K562 (cell line): ENCODE results near the gene DUS1L. TPM values are rescaled to one million over a fixed set of nuclear protein-coding genes. Genes with fewer than 3 reads are reported as not detected.
A peak's percentile ranks its signal among the peaks of the same experiment; 100 is the strongest.

Experiments
- EGR1 ChIP-seq: fragments of 450-650 bp; conservative IDR thresholded peaks from 2 replicates; pipeline ENCODE4 v1.6.1; 2017; ENCODE audit warnings: mild to moderate bottlenecking
- FOXK1 ChIP-seq: sonication (generic); formaldehyde crosslinking; IDR thresholded peaks from 2 replicates; pipeline ENCODE4 v1.8.0; 2022; ENCODE audit warnings: missing genetic modification reagents, mild to moderate bottlenecking, borderline replicate concordance
- HCFC1 ChIP-seq: IDR thresholded peaks from 2 replicates; pipeline ENCODE4 v1.6.1; 2012; ENCODE audit warnings: low read depth, low read length, improper control_type of control experiment
- HDAC1 ChIP-seq, 2 experiments: fragments of 450-650 bp; IDR thresholded peaks; 2 replicates each; pipeline ENCODE4 v1.6.1; 2016 to 2017; ENCODE audit warnings: inconsistent platforms in 1 of 2, mild to moderate bottlenecking in 1 of 2, moderate library complexity in 1 of 2
- HDAC2 ChIP-seq: fragments of 450-650 bp; IDR thresholded peaks from 2 replicates; pipeline ENCODE4 v1.6.1; 2016; ENCODE audit warnings: mild to moderate bottlenecking
- KHSRP ChIP-seq: fragments of 450-650 bp; IDR thresholded peaks from 2 replicates; pipeline ENCODE4 v1.6.1; 2017
- NCOA2 ChIP-seq, 2 experiments: fragments of 450-650 bp; IDR thresholded peaks; 2 replicates each; pipeline ENCODE4 v1.6.1; 2018; ENCODE audit warnings: mild to moderate bottlenecking in 2 of 2, moderate library complexity in 1 of 2; ENCODE audit not compliant: partially characterized antibody in 2 of 2
- NR2C2 ChIP-seq, 2 experiments: fragments of 200-800 bp in 1 of 2; sonication (Bioruptor generic) in 1 of 2; sonication (generic) in 1 of 2; formaldehyde crosslinking in 1 of 2; IDR thresholded peaks; 2 replicates each; pipeline versions ENCODE4 v1.6.1 to v1.8.0; 2016 to 2022; ENCODE audit warnings: mild to moderate bottlenecking in 1 of 2, missing compliant biosample characterization in 1 of 2, missing genetic modification characterization in 1 of 2, missing genetic modification reagents in 1 of 2
- OTX1 ChIP-seq: fragments of 450-650 bp; formaldehyde crosslinking; IDR thresholded peaks from 2 replicates; pipeline ENCODE4 v1.4.0; 2022; ENCODE audit warnings: mild to moderate bottlenecking
- PHF8 ChIP-seq: fragments of 200-600 bp; sonication (generic); IDR thresholded peaks from 2 replicates; pipeline ENCODE4 v1.6.1; 2012; ENCODE audit warnings: mixed run types, mild to moderate bottlenecking, inconsistent platforms, low read length, moderate library complexity, borderline replicate concordance
- POLR2AphosphoS5 ChIP-seq: IDR thresholded peaks from 2 replicates; pipeline ENCODE4 v1.6.1; 2011; ENCODE audit warnings: mild to moderate bottlenecking, low read depth, low read length, moderate library complexity; ENCODE audit not compliant: control insufficient read depth, insufficient read depth
- SAFB ChIP-seq: fragments of 200-400 bp; formaldehyde crosslinking; IDR thresholded peaks from 2 replicates; pipeline ENCODE4 v1.6.1; 2017; ENCODE audit warnings: low read depth, low read length, borderline replicate concordance
- SAP30 ChIP-seq: fragments of 200-600 bp; sonication (generic); IDR thresholded peaks from 2 replicates; pipeline ENCODE4 v1.6.1; 2012; ENCODE audit warnings: borderline replicate concordance, low read depth, mild to moderate bottlenecking, moderate library complexity, low read length, control low read depth, inconsistent platforms; ENCODE audit not compliant: insufficient read depth, poor library complexity, severe bottlenecking
- SUPT5H ChIP-seq: fragments of 450-650 bp; IDR thresholded peaks from 2 replicates; pipeline ENCODE4 v1.6.1; 2016
- TAF1 ChIP-seq: IDR thresholded peaks from 2 replicates; pipeline ENCODE4 v1.6.1; 2011; ENCODE audit warnings: mild to moderate bottlenecking, low read length, moderate library complexity; ENCODE audit not compliant: insufficient read depth, control insufficient read depth, severe bottlenecking; ENCODE audit errors: extremely low read depth
- TBL1XR1 ChIP-seq, 2 experiments: IDR thresholded peaks; 2 replicates each; pipeline ENCODE4 v1.6.1; 2012; ENCODE audit warnings: improper control_type of control experiment in 2 of 2, low read length in 2 of 2, mild to moderate bottlenecking in 1 of 2
- ZNF12 ChIP-seq: sonication (generic); formaldehyde crosslinking; IDR thresholded peaks from 2 replicates; pipeline ENCODE4 v1.4.0; 2020; ENCODE audit warnings: mild to moderate bottlenecking, missing genetic modification reagents
- polyA plus RNA-seq, 8 experiments: library from polyadenylated mRNA; depleted of rRNA in 4 of 8; stranded (reverse) in 5 of 8; unstranded in 3 of 8; fragments of >200 nt; fragmentation: Nextera tagmentation in 2 of 8; fragmentation: Illumina TruSeq in 1 of 8; extraction: Ambion mirVana in 2 of 8; extraction: Trizol in 1 of 8; gene quantifications; 2 replicates each; pipeline versions ENCODE4 v1.2.1 to v1.2.3, GENCODE V29; 2011 to 2014; ENCODE audit warnings: inconsistent platforms in 1 of 8, missing spikeins in 1 of 8
- total RNA-seq, 7 experiments: library from RNA; depleted of rRNA in 6 of 7; stranded (reverse); fragments of >200 nt in 6 of 7; fragmentation: Illumina TruSeq in 2 of 7; extraction: Trizol in 2 of 7; gene quantifications; 2 replicates each; pipeline versions ENCODE4 v1.2.1 to v1.2.3, GENCODE V29; 2011 to 2021; ENCODE audit warnings: low replicate concordance in 1 of 7
- TF ChIP-seq, protein P1 (sequence below): IDR thresholded peaks from 2 replicates; pipeline ENCODE4 v1.6.1; 2011; ENCODE audit warnings: borderline replicate concordance, low read depth, mild to moderate bottlenecking, moderate library complexity, low read length; ENCODE audit not compliant: insufficient read depth, poor library complexity, severe bottlenecking
- TF ChIP-seq, protein P2 (sequence below): sonication (generic); formaldehyde crosslinking; IDR thresholded peaks from 2 replicates; pipeline ENCODE4 v1.9.0; 2022; ENCODE audit warnings: mild to moderate bottlenecking, missing genetic modification reagents
- TF ChIP-seq, protein P3 (sequence below): fragments of 450-650 bp; IDR thresholded peaks from one replicate; pipeline ENCODE4 v1.6.1; 2018; ENCODE audit warnings: mild to moderate bottlenecking, moderate library complexity; ENCODE audit not compliant: partially characterized antibody
- TF ChIP-seq, protein P4 (sequence below), 3 experiments: IDR thresholded peaks in 2 of 3; conservative IDR thresholded peaks in 1 of 3; 2 replicates each; pipeline ENCODE4 v1.5.1; 2011 to 2012; ENCODE audit warnings: low read length in 3 of 3, mild to moderate bottlenecking in 3 of 3, control low read depth in 2 of 3, improper control_type of control experiment in 1 of 3, inconsistent platforms in 1 of 3, low read depth in 1 of 3, mixed read lengths in 1 of 3, moderate library complexity in 1 of 3; ENCODE audit not compliant: insufficient read depth in 2 of 3

DUS1L gene
- total and polyA plus RNA-seq, 9 of the 15 experiments (the other 6 are each of a cell fraction or from before 2014, with no cell fraction given) = 7.8 to 210 (median 83.9) TPM

DNA sequence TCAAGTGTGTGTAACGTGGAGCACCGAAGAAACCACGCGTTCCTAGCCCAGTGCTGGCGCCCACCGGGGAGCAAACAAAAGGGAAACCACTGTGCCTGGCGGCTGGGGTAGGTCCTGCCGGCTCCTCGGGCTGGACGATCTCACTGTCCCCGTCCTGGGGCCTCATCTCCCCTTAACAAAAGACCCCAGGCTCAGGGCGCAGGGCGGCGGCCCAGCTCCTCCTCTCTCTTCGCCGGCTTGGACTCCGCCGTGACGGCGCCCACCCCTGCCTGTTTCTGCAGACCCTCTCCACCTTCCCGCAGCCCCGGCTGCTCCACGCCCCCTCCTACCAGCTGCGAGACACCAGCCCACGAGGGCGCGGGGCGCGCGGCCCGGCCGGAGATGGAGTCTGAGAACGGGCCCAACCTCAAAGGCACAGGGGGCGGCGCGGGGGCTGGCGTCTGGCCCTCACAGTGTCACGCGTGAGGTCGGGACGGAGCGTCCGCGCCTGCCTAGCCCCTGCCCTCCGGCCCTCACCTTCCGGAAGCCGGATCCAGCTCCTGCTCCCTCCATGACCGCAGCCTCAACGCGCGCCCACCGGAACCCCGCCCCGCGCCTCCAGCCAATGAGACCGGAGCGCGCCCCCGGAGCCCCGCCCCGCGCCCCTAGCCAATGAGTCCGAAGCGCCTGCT lies 43.2 kb downstream of the DUS1L start, which contains the start of gene CENPX (continued):
- TF ChIP-seq, protein P1, sequence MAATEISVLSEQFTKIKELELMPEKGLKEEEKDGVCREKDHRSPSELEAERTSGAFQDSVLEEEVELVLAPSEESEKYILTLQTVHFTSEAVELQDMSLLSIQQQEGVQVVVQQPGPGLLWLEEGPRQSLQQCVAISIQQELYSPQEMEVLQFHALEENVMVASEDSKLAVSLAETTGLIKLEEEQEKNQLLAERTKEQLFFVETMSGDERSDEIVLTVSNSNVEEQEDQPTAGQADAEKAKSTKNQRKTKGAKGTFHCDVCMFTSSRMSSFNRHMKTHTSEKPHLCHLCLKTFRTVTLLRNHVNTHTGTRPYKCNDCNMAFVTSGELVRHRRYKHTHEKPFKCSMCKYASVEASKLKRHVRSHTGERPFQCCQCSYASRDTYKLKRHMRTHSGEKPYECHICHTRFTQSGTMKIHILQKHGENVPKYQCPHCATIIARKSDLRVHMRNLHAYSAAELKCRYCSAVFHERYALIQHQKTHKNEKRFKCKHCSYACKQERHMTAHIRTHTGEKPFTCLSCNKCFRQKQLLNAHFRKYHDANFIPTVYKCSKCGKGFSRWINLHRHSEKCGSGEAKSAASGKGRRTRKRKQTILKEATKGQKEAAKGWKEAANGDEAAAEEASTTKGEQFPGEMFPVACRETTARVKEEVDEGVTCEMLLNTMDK = no peak
- TF ChIP-seq HDAC2 (no peak), PHF8 (peak; percentile 63; the same call in 1 of the 2 replicates), FOXK1 (CRISPR knock-in tag) (0 out of 2 replicates have a peak, but pooled peaks have one; percentile 21), SAFB (peak; percentile 74), HDAC1 (IDR thresholded peaks at IDR 0.05) (peak in 1 of 2 experiments; percentile 97; a peak in 2 of 4 replicates), NCOA2 (IDR thresholded peaks at IDR 0.05; ENCODE audit: partially characterized antibody in 2 of 2) (no peak), SUPT5H (peak; percentile 64), OTX1 (CRISPR knock-in tag) (no peak), HCFC1 (no peak), POLR2AphosphoS5 (no peak), NR2C2 (CRISPR knock-in tag; IDR thresholded peaks at IDR 0.05) (0 out of 2 replicates have a peak, but pooled peaks have one; percentile 39), NR2C2 (tag; IDR thresholded peaks at IDR 0.05) (no peak), SAP30 (peak; percentile 88), EGR1 (peak; percentile 12; the same call in 1 of the 2 replicates), TBL1XR1 (IDR thresholded peaks at IDR 0.05; ENCODE audit: low read length in 2 of 2) (no peak), TAF1 (peak; percentile 68), ZNF12 (CRISPR knock-in tag) (peak; percentile 32; the same call in 1 of the 2 replicates), KHSRP (no peak)
- TF ChIP-seq, protein P2, sequence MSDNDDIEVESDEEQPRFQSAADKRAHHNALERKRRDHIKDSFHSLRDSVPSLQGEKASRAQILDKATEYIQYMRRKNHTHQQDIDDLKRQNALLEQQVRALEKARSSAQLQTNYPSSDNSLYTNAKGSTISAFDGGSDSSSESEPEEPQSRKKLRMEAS = peak; percentile 66; the same call in 1 of the 2 replicates
- TF ChIP-seq, protein P3, sequence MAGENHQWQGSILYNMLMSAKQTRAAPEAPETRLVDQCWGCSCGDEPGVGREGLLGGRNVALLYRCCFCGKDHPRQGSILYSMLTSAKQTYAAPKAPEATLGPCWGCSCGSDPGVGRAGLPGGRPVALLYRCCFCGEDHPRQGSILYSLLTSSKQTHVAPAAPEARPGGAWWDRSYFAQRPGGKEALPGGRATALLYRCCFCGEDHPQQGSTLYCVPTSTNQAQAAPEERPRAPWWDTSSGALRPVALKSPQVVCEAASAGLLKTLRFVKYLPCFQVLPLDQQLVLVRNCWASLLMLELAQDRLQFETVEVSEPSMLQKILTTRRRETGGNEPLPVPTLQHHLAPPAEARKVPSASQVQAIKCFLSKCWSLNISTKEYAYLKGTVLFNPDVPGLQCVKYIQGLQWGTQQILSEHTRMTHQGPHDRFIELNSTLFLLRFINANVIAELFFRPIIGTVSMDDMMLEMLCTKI = no peak
- TF ChIP-seq, protein P4, sequence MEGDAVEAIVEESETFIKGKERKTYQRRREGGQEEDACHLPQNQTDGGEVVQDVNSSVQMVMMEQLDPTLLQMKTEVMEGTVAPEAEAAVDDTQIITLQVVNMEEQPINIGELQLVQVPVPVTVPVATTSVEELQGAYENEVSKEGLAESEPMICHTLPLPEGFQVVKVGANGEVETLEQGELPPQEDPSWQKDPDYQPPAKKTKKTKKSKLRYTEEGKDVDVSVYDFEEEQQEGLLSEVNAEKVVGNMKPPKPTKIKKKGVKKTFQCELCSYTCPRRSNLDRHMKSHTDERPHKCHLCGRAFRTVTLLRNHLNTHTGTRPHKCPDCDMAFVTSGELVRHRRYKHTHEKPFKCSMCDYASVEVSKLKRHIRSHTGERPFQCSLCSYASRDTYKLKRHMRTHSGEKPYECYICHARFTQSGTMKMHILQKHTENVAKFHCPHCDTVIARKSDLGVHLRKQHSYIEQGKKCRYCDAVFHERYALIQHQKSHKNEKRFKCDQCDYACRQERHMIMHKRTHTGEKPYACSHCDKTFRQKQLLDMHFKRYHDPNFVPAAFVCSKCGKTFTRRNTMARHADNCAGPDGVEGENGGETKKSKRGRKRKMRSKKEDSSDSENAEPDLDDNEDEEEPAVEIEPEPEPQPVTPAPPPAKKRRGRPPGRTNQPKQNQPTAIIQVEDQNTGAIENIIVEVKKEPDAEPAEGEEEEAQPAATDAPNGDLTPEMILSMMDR (IDR thresholded peaks at IDR 0.05 in 2 of 3, conservative IDR thresholded peaks at IDR 0.05 in 1 of 3; ENCODE audit: insufficient read depth in 2 of 3, low read depth in 1 of 3, low read length in 3 of 3) = peak in 1 of 3 experiments; percentile 1; a peak in 1 of 6 replicates
